DMS53 (cell line): ENCODE measurements around the gene TTC3.
A peak's percentile ranks its signal among the peaks of the same experiment; 100 is the strongest.
"Not testable (repeated sequence)": the region's sequence is repeated elsewhere in the genome, so short reads cannot be mapped to it uniquely, and the experiment has no call there.

Source experiments
- DNase-seq: peaks from one replicate; lab custom pipeline; 2025; lab: John Stamatoyannopoulos, UW

Gene TTC3

DNA sequence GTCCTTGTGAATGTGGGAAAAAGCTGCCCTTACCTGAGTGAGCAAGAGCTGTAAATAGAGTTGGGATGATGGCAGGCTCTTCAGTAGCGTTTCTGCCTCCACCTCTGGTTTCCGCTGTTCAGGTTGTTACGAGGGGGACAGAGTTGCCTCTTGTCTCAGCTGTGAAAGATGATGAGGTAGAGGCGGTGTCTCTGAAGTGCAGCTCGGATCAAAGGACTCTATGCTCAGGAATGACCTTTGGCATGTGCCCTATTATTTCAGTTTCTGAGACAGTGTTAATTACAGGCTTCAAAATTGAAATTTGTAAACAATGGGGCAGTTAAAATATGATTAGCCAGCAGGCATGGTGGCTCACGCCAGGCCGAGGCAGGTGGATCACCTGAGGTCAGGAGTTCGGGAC, 123.8 kb downstream of the TTC3 start:
- DNase-seq, result no peak

DNA sequence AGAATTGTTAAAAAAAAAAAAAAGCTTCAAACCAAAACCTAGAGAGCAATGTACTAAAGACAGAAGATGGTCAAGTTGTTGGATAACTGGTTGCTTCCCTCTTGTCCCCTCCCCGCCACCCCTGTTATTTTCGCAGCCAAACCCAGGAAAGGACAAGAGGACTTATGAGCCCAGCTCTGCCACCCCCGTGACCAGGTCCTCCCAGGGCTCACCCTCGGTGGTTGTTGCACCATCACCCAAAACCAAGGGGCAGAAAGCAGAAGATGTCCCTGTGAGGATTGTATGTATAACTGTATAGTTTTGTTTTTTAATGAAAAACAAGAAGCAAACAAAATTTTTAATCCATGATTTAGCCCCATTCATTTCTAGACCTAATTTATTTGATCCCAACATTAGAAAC, 124.7 kb downstream of the TTC3 start:
- DNase-seq, result no peak

DNA sequence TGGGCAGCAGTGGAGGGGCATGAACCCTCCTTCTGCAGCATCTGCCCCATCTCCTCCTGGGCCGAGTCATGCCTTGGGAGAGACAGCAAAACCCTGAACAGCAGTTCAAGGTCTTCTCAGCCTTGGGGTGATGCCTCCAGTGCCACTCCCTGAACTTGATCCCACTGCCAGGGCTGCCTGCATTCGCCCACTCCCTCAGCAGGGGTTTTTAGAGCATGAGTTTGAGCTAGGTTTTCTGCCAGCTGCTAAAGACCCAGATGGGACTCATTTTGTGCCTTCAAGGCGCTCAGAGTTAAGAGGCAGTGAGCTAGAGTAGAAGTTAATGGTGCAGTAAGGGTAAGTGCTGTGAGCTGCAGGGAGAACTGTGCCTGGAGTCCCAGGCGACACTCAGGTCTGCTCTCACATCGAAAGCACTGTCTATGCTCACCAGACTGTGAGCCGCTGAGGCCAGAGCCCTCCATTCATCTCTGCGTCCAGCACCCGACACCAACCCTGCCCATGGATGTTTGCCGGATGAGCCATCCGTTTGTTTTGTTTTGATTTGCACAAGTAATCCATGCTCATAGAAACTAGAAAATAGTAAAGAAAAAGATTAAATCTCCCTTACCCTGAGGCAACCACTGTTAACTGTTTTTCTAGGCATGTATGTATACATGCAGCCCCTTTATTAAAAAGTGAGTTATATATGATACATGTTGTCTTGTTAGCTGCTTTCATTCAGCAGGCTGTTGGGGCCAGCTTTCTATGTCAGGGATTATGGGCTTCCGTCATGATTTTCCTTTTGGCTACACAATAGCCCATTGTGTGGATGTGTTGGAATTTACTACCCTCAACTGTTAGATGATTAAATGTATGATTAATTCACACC, 126.2 kb downstream of the TTC3 start:
- DNase-seq, result no peak

DNA sequence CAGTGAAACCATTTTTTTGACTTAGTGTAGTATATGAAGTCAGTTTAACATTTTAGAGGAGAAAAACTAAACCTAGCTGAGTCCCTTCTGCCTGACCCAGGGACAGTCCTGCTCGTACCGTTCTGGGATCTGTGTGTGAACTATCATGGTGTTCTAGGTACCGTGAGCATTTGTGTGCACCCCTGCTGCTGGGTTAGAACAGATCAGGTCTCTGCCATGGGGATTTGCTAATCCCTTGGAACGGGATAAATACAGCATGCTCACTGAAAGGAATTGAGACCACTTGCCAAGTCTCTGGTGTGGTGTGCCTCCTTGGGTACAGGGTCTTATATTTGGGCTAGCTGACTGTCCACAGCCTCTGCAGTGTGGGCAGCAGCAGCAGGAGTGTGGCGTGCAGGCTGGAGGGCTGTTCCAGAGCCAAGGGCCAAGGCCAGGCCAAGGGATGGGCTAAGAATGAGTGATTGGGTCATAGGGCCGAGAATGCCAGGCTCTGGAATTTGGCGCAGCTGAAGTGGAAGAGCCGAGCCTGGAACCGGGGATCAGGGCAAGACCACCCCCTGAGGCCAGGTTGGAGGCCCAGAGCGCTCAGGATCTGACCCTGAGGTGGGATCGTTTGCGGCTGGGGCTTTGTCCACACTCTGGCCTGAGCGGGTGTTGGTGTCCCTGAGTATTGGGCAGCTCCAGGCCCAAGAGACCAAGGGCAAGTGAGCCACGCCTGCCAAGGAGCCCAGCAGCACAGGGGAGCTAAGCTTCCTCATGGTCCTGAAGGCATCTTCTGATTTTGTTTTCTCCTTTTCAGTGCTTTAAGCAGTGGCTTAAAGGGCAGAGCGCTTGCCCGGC, 127.8 kb downstream of the TTC3 start:
- no peak for DNase-seq

DNA sequence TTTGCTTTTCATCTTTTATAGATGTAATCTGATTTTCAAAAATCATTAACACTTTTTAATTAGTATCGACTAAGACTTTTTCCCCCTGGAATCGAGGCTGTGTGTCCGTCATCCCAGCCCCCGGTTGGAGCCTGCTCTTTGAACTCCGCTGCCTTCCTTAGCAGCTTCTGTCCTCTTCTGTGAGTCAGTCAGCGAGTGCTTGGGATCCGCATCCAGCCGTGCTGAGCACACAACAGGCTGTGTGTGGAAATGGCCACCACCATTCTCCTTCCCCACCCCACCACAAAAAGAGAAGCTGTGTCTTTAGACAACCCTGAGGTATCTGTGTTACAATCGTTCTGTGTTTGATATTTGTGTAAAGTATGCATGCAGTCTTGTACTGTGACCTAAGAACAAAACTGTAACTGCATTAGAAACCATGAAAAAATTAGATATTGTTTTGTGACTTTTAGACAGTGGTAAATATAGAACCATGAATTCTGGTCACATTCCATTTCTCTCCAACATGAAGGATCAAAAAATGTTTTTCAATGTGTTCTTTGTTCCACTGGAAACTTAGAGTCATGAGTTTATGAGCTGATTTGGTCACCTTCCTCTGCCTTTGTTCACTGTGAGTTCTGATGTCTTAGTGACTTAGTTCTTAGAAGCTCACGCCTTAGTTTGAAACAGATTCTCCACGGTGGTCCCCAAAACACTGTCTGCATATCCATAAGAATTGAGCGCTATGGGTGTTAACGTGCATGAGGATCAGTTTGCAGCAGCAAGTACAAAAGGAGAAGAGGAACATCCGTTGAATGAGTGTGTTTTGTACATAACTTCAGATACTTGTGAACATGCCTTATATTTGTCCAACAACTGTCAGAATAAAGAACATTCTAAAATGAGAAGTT, 129.4 kb downstream of the TTC3 start:
- no peak for DNase-seq

DNA sequence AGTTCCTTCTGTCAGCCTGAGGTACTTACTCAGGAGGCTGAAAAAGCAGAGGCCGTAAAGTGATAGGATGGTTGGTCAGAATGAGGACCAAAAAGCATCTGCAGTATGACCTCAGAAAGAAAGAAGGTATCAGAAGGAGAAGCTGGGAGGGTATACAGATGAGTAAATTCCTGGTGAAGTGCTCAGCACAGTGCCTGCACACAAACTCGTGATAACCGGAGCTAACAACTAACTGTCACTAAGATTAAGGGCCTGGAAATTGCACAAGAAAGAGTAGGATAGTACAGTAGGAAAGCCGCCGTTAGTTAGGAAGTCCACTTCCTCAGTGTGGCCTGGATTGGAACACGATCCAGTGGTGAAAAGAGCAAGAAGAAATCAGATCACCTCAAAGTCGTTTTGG, 131.5 kb downstream of the TTC3 start:
- no peak for DNase-seq

DNA sequence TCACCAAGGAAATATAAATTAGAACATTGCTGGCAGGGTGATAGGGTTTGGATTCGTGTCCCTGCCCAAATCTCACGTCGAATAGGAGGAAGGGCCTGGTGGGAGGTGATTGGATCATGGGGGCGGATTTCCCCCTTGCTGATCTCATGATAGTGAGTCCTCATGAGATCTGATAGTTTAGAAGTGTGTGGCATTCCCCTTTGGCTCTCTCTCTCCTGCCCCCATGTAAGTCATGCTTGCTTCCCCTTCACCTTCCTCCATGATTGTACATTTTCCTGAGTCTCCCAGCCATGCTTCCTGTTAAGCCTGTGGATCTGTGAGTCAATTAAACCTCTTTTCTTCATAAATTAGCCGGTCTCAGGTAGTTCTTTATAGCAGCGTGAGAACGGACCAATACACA, 133.4 kb downstream of the TTC3 start:
- no peak for DNase-seq

DNA sequence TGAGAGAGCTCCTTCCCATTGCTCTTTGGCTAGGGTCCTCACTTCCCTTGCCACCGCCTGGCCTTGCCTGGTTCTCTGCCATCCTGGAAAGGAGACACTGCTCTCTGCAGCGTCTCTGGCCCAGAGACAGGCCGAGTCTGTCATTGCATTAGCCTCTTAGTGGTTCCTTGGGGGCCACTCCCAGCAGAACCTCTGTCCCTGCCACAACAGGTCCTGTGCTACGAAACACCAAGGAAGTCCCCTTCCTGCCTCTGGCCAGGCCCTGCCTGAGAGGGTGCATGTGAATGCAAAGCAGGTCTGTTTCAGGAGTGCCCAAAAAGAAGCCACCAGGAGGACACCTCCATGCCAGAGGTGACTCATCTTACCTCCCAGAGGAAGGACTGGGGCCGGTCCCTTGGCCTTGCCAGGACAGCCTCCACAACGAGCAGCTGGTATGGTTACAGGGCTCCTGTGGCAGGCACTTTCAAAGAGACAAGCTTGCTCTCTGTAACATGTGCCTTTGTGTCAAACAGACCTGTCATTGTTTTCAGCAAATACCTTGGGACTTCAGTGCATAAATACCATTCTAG, 134.5 kb downstream of the TTC3 start:
- DNase-seq, result peak; percentile 44

DNA sequence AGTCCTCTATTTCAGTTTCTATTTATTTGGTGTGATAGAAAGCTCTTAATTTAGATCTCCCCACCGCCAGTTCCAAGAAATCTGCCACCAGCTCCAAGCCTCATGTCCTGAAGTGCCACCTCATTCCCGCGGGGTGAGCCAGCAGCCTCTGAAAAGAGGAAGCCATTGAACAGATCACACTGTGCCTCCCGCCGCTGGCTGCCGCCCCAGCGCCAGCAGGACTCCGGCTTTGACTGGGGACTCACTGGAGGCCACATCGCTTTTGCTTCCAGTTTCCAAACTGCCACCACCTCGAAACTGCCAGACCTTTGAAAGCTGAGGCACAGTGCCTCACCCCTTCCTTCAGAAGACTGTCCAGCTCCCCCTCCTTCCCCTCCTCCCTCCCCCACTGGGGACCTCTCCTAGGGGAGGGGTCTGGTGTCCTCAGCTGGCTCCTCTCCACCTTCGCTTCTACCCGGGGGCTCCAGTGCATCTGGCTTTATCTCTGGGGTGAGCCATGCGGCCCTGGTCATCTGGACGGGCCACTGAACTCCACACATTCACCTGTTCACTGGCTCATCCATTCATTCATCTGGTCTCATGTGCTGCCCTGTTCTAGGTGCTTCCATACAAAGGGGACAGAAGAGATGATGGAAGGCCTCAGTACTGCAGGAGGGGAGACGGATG, 135.1 kb downstream of the TTC3 start:
- DNase-seq, result no peak

DNA sequence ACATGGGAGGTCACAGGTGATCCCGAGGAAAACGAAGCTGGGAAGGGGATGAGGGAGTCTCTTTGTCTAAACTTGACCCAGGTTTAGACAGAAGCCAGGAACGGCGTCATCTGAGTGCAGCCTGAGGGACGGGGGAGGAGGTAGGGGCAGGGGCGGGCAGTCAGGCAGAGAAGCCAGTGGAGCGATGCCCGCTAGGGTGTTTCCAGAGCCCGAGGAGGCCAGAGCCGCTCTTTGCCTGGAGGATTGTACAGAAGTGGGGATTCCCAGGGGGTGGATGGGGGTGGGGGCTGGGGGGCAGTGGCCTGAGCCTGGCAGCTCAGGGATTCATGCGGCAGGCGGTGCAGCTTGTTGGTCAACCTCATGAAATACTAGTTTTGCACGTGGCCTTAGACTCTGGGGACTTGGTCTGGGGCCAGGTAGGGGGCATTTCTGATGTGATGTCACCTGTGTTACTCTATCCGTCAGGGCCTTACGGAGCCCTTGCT, 135.7 kb downstream of the TTC3 start:
- DNase-seq, result no peak

DNA sequence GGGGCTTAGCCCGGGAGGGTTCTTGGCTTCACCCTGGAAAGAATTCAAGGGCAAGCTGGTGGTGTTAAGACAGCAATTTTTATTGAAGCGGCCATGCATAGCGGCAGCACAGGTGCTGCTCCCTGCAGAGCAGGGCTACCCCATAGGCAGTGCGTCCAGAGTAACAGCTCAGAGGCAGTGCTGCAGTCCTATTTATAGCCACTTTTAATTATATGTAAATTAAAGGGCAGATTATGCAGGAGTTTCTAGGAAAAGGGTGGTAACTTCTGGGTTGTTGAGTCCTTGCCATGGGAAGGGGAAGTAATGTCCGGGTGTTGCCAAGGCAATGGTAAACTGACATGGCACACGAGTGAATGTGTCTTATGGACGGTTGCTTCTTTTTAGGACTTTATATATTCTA, 137.1 kb downstream of the TTC3 start:
- DNase-seq, result no peak

DNA sequence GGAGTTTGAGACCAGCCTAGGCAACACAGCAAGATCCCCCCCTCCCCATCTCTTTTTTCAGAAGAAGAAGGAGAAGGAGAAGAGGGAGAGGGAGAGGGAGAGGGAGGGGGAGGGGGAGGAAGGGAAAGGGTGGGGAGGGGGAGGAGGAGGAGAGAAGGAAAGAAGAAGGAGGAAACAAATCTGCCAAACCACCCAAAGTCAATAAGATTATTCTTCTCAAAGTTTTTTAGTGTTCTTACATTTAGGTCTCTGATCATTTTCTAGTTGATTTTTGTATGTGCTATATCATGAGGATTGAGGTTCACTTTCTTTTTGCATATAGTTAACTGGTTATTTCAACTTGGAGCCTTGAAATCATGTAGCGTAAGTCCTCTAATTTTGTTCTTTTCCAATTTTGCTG, 137.7 kb downstream of the TTC3 start:
- DNase-seq, result no peak

DNA sequence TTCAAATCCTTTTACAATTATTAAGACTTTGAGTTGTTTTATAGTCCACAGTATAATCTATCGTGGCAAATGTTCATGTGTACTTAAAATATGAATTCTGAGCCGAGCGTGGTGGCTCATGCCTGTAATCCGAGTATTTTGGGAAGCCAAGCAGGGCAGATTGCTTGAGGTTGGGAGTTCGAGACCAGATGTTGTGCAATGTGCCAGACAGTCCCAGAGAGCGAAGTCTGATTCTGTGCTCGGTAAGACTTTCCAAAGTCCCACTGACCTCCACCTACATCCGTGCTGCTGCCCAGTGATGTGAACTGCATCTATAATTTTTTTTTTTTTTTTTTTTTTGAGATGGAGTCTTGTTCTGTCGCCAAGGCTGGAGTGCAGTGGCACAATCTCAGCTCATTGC, 141.9 kb downstream of the TTC3 start:
- DNase-seq, result no peak

DNA sequence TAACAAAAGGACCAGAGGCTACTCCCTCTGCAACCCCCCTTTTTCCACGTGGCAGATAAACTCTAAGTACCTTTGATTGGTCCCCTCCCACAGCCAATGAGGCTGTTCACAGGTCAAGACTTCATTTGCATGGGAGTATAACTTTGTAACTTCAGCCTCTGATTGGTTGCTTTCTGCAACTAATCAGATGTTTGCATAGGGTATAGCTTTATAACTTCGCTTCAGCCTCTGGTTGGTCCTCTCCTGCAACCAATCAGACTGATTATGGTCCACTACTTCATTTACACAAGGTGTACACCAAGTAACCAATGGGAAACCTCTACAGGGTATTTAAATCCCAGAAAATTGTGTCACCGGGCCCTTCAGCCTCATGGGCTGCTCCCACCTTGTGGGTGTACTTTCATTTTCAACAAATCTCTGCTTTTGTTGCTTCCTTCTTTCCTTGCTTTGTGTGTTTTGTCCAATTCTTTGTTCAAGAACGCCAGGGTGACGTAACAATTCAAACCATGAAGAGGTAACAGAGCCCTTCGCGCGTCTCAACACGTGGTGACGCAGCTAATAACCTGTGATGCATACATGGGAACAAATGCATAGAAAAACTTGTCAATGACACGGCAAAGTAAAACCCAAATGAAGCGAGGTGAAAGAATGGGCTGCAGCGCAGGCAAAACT, 146.8 kb downstream of the TTC3 start:
- peak; percentile 71 for DNase-seq

DNA sequence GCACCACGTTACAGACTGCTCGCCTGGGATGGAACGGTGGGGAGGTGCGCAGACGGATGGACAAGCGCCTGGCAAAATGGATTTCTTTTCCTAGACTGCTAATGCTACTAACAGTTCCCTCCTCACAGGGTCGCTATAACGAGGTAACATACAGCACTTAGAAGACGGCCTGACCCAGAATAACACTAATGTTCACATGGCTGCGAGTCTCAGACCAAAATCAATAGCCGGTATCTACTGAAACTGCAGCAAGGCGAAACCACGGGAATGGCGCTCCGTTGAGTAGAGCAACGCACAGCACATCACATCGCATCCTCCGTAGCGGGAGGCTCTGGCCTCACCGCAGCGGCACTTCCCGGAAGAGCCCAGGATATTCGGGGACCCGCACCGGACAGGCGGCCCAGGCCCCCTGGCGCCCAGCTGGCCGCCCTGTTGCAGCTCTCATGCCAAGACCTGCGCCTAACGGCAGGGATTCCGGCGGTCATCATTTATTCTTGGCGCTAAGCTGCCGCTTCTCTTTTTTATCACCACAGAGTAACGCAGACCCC, 147.5 kb downstream of the TTC3 start:
- DNase-seq, result peak; percentile 81

DNA sequence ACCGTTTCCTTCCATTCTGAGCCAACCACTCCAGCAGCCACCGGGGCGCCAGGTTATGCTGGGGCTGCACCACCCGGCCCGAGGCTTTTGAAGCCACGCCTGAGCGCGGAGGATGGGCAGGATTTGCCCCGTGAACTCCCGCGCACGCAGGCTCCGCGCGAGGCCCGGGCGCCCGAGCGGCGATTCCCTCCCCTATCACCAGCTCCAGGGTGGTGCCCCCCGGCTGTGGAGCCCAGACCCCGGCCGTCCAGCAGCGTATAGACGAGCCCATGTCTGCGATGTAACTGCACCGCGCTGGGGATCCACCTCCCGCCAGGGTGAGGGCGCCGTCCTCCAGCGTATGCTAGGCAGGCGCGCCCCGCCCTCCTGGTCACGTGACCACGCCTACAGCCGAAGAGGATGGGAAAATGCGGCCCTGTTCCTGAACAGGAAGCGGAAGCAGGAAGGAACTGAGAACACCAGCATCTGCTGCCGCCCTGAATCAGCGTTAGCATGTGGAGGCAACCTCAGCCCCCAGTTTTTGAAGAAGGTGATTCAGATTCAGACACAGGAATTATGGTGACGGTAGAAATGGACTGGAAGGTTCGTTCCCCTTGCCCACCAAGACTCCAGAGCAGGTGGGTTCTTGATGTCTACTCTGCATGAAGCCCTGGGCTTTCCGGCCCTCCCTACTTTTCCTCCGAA, 148.1 kb downstream of the TTC3 start:
- DNase-seq, result peak; percentile 97

DNA sequence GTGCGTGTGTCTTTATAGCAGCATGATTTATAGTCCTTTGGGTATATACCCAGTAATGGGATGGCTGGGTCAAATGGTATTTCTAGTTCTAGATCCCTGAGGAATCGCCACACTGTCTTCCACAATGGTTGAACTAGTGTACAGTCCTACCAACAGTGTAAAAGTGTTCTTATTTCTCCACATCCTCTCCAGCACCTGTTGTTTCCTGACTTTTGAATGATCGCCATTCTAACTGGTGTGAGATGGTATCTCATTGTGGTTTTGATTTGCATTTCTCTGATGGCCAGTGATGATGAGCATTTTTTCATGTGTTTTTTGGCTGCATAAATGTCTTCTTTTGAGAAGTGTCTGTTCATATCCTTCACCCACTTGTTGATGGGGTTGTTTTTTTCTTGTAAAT, 149.2 kb downstream of the TTC3 start:
- not testable (repeated sequence) for DNase-seq

DNA sequence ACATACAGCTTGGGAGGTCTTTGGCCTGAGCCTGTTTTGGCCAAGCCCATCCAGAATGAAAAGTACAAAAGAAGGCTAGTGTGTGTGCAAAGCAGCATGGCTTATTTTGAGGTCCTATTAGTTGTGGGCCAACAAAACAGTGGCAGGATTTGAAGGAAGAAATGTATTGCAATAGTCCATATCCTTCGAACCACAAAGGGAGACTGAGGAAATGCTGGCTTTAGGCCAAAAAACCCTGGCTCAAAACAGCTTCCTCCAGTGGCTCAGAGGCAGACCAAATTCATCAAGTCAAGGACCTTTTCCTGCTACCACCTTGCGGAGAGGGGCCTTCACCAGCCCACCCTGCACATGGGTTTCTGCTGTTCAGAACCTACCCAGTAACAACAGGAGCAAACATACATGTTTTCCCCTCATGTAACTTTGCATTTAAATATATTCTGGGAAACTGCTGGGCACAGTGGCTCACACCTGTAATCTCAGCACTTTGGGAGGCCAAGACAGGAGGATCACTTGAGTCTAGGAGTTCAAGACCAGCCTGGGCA, 150.8 kb downstream of the TTC3 start:
- DNase-seq, result no peak
